GM12878 (cell line): Measurements from ENCODE around the gene DNAJC15. TPM values are rescaled to one million over a fixed set of nuclear protein-coding genes. Genes with fewer than 3 reads are reported as not detected.

Source experiments
- ATAC-seq: fragments of 200-7000 bp; cut with Tn5 transposase; 3 replicates; pipeline ENCODE4 v1.9.1; 2020; ENCODE audit warnings: mild to moderate bottlenecking, moderate library complexity
- BruUV-seq: library from RNA; stranded (reverse); fragments of 400-500 nt; replicated peaks from 2 replicates; lab custom pipeline; 2021; lab: Mats Ljungman, UMichigan
- CTCF ChIA-PET: fragments of 300-600 bp; sonication (Branson Sonifier 250); formaldehyde crosslinking; extraction: SDS; loops from one replicate; lab custom pipeline; 2021; ENCODE audit warnings: inconsistent platforms; lab: Yijun Ruan, JAX
- POLR2A ChIA-PET: fragments of 350-600 bp; formaldehyde crosslinking; extraction: SDS; loops from one replicate; lab custom pipeline; 2021; ENCODE audit warnings: inconsistent platforms; lab: Charles Lee
- RAD21 ChIA-PET: fragments of 300-600 bp; sonication (Branson Sonifier 250); formaldehyde crosslinking; loops from one replicate; lab custom pipeline; 2023; ENCODE audit warnings: antibody characterized with exemption; ENCODE audit not compliant: unreplicated experiment; lab: Charles Lee
- SMC1A ChIA-PET: fragments of 300-600 bp; sonication (Branson Sonifier 250); formaldehyde crosslinking; loops from one replicate; lab custom pipeline; 2023; ENCODE audit not compliant: unreplicated experiment, uncharacterized antibody; lab: Charles Lee
- DNase-seq: peaks from one replicate; pipeline ENCODE4 v3.0.0-alpha.2; 2011; ENCODE audit warnings: low read depth, low spot score
- FAIRE-seq: peaks from 3 replicates; lab custom pipeline; 2011; peaks lifted over from hg19 to GRCh38; lab: Jason Lieb, UNC
- H2AFZ ChIP-seq: 2 replicates; pipeline ENCODE4 v1.6.0; 2011; ENCODE audit warnings: low read depth, low read length, control low read depth; ENCODE audit not compliant: control insufficient read depth
- H3K27ac ChIP-seq: 2 replicates; pipeline ENCODE4 v1.5.1; 2011; ENCODE audit warnings: control low read depth; ENCODE audit not compliant: control insufficient read depth, insufficient read depth
- H3K27me3 ChIP-seq, 2 experiments: replicated peaks in 1 of 2; 2 replicates each; pipeline versions ENCODE4 v1.6.0 to v1.6.1; 2011; ENCODE audit warnings: low read length in 1 of 2; ENCODE audit not compliant: control insufficient read depth in 2 of 2, insufficient read depth in 2 of 2
- H3K36me3 ChIP-seq, 2 experiments: 2 replicates each; pipeline ENCODE4 v1.5.1; 2011; ENCODE audit warnings: low read length in 1 of 2; ENCODE audit not compliant: control insufficient read depth in 2 of 2, insufficient read depth in 2 of 2
- H3K4me1 ChIP-seq: 2 replicates; pipeline ENCODE4 v1.6.1; 2011; ENCODE audit warnings: mild to moderate bottlenecking, low read length, moderate library complexity, mixed read lengths; ENCODE audit not compliant: control insufficient read depth, insufficient read depth
- H3K4me2 ChIP-seq: 2 replicates; pipeline ENCODE4 v1.6.0; 2011; ENCODE audit warnings: control low read depth; ENCODE audit not compliant: control insufficient read depth, insufficient read depth
- H3K4me3 ChIP-seq: fragments of 200-600 bp; sonication (generic); 2 replicates; pipeline ENCODE4 v1.5.1; 2016
- H3K79me2 ChIP-seq: 2 replicates; pipeline ENCODE4 v1.6.0; 2011; ENCODE audit warnings: low read length; ENCODE audit not compliant: control insufficient read depth, insufficient read depth
- H3K9ac ChIP-seq: 2 replicates; pipeline ENCODE4 v1.8.0; 2011; ENCODE audit warnings: low read length, control low read depth, mixed read lengths; ENCODE audit not compliant: control insufficient read depth, insufficient read depth
- H3K9me3 ChIP-seq: replicated peaks from 3 replicates; pipeline ENCODE4 v1.5.1; 2011; ENCODE audit warnings: mild to moderate bottlenecking, low read length; ENCODE audit not compliant: control insufficient read depth, insufficient read depth
- H4K20me1 ChIP-seq: 2 replicates; pipeline ENCODE4 v1.6.0; 2011; ENCODE audit not compliant: control insufficient read depth, insufficient read depth
- ATF7 ChIP-seq: fragments of 450-650 bp; IDR thresholded peaks from 2 replicates; pipeline ENCODE4 v1.6.1; 2016; ENCODE audit warnings: low read depth, mild to moderate bottlenecking
- CBX5 ChIP-seq: sonication (generic); IDR thresholded peaks from 2 replicates; pipeline ENCODE4 v1.6.1; 2016; ENCODE audit warnings: low read depth, moderate library complexity, mild to moderate bottlenecking, inconsistent platforms
- CEBPZ ChIP-seq: fragments of 150-350 bp; IDR thresholded peaks from 2 replicates; pipeline ENCODE4 v1.6.1; 2016; ENCODE audit warnings: low read depth, low read length
- RELB ChIP-seq: fragments of 450-650 bp; IDR thresholded peaks from 2 replicates; pipeline ENCODE4 v1.6.1; 2017; ENCODE audit warnings: low read depth, mild to moderate bottlenecking, moderate library complexity
- WGBS: methylation state at CpG from one replicate; pipeline ENCODE4 v1.1.6; 2016; ENCODE audit warnings: low lambda C conversion rate; ENCODE audit not compliant: insufficient replicate concordance, insufficient coverage; ENCODE audit errors: missing lambda C conversion rate; 5-methylcytosine and 5-hydroxymethylcytosine counted together
- in situ Hi-C: fragments of 300-500 bp; cut with MboI; formaldehyde crosslinking; loops from 9 replicates; pipeline ENCODE4 v1.14.3; 2018; ENCODE audit warnings: mixed read lengths
- intact Hi-C: fragments of 100-400 bp; cut with micrococcal nuclease; formaldehyde crosslinking; loops from one replicate; pipeline ENCODE4 v1.14.2; 2022; ENCODE audit not compliant: unreplicated experiment
- polyA plus RNA-seq, 11 experiments: library from polyadenylated mRNA; depleted of rRNA in 4 of 11; unstranded in 6 of 11; stranded (reverse) in 5 of 11; fragments of >200 nt; fragmentation: Nextera tagmentation in 4 of 11; fragmentation: Illumina TruSeq in 1 of 11; extraction: Ambion mirVana in 4 of 11; extraction: Trizol in 1 of 11; gene quantifications; 1 replicate in 1 of 11; 2 replicates in 10 of 11; pipeline versions ENCODE4 v1.2.1 to v1.2.3, GENCODE V29; 2011 to 2016; ENCODE audit warnings: inconsistent platforms in 2 of 11, missing spikeins in 2 of 11, low read depth in 1 of 11
- total RNA-seq, 4 experiments: library from RNA; depleted of rRNA in 3 of 4; stranded (reverse); fragments of >200 nt in 3 of 4; fragmentation: Illumina TruSeq in 1 of 4; extraction: Trizol in 1 of 4; gene quantifications; 2 replicates each; pipeline versions ENCODE4 v1.2.1 to v1.2.3, GENCODE V29; 2013 to 2021

DNAJC15 gene
- total and polyA plus RNA-seq, 10 of the 15 experiments (the other 5 are each of a cell fraction or from before 2014, with no cell fraction given), result 13.1 to 104 (median 54.4) TPM

GRCh38 chr13:43014162-43014561 is 9.2 kb upstream of the DNAJC15 start (continued):
- TF ChIP-seq CEBPZ (no peak), CBX5 (no peak), RELB (no peak)
- TF ChIP-seq, all 136 proteins: peak for 0

- no peak overlapping the region for H3K4me2 ChIP-seq
- ChIA-PET CTCF (interaction anchor here (0.9 kb wide), 1 partner anchor 12 kb away, joined by 3 read pairs; no protein-coding TSS in a partner anchor), POLR2A (interaction anchor here (0.7 kb wide), 1 partner anchor 107 kb away, joined by 3 read pairs; no protein-coding TSS in a partner anchor), SMC1A (interaction anchor here (0.9 to 3.1 kb wide), 3 partner anchors 9 to 48 kb away, joined by 3 to 13 read pairs (median 3); no protein-coding TSS in a partner anchor), RAD21 (interaction anchor here (0.6 kb wide), 1 partner anchor 419 kb away, joined by 4 read pairs; no protein-coding TSS in a partner anchor)
- H3K27ac ChIP-seq, result no peak overlapping the region
- intact Hi-C loops (no loop called here), in situ Hi-C loops (no loop called here)
- no peak overlapping the region for H3K4me3 ChIP-seq
- H3K9ac ChIP-seq, result no peak overlapping the region
- DNase-seq (no peak), ATAC-seq (no peak), FAIRE-seq (no peak)
- no peaks in the 10 kb centered on the region for H3K36me3 ChIP-seq
- H2AFZ ChIP-seq, result no peak overlapping the region
- no peaks in the 10 kb centered on the region for H4K20me1 ChIP-seq
- H3K27me3 ChIP-seq, result no peaks in the 10 kb centered on the region
- no peaks in the 10 kb centered on the region for H3K79me2 ChIP-seq
- H3K9me3 ChIP-seq, result no peaks in the 10 kb centered on the region
- no TSS peak for BruUV-seq
- H3K4me1 ChIP-seq, result no peaks in the 10 kb centered on the region
- 35% methylated on average over 5 of the region's 5 CpGs for WGBS
- no peak for TF ChIP-seq ATF7
Observed at GRCh38 chr13:43016226-43016625, 7.2 kb upstream of the DNAJC15 start.
